Astrocyte of the spinal cord (primary cell): ENCODE data around the gene SLC7A7.
A peak's percentile ranks its signal among the peaks of the same experiment; 100 is the strongest.
"Not testable (repeated sequence)": the region's sequence is repeated elsewhere in the genome, so short reads cannot be mapped to it uniquely, and the experiment has no call there.

Experiments
- DNase-seq: peaks from one replicate; pipeline ENCODE4 v3.0.0; 2011; ENCODE audit warnings: low read depth, low spot score
- H3K4me3 ChIP-seq: 2 replicates; pipeline ENCODE4 v1.5.1; 2011; ENCODE audit warnings: low read depth, mild to moderate bottlenecking, low read length, moderate library complexity
- in situ Hi-C: cut with HindIII; loops from 2 replicates; pipeline ENCODE4 v1.10.0; 2017; ENCODE audit warnings: low sequenced_read_pairs
- TF ChIP-seq, protein P1 (sequence below): IDR thresholded peaks from 2 replicates; pipeline ENCODE4 v1.5.1; 2012; ENCODE audit warnings: low read depth, mild to moderate bottlenecking, low read length, inconsistent platforms

The SLC7A7 gene

DNA sequence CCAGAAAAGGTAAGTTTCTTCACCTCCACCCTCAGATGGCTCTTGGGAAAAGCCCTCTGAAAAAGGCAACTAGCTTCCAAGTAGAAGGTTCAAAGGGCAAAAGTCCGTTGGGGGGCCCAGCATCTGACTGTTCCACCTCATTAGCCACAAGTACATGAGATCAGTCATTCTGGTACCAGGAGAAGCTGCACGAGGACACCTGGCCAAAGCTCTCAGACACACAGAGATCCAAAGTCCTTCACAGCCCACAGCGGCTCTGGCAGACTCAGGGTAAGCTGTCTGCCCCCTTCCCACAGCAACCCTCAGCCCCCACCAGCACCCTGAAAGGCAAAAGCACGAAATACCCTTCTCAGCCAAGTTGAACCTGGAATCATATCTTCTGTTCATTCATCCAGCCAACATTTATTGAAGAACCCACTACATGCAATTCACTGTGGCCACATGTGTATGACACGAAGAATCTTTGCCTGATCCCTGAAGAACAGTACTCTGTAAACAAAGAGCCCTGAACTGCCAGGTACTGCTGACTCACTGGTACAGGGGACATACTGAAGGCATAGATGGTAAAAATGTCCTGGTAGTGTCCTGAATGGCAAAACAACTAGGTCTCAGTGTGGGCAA is 19.0 kb downstream of the SLC7A7 start:
- TF ChIP-seq, protein P1, sequence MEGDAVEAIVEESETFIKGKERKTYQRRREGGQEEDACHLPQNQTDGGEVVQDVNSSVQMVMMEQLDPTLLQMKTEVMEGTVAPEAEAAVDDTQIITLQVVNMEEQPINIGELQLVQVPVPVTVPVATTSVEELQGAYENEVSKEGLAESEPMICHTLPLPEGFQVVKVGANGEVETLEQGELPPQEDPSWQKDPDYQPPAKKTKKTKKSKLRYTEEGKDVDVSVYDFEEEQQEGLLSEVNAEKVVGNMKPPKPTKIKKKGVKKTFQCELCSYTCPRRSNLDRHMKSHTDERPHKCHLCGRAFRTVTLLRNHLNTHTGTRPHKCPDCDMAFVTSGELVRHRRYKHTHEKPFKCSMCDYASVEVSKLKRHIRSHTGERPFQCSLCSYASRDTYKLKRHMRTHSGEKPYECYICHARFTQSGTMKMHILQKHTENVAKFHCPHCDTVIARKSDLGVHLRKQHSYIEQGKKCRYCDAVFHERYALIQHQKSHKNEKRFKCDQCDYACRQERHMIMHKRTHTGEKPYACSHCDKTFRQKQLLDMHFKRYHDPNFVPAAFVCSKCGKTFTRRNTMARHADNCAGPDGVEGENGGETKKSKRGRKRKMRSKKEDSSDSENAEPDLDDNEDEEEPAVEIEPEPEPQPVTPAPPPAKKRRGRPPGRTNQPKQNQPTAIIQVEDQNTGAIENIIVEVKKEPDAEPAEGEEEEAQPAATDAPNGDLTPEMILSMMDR, result no peak
- H3K4me3 ChIP-seq, result no peak overlapping the region
- in situ Hi-C loops, result no loop called here
- DNase-seq, result no peak

DNA sequence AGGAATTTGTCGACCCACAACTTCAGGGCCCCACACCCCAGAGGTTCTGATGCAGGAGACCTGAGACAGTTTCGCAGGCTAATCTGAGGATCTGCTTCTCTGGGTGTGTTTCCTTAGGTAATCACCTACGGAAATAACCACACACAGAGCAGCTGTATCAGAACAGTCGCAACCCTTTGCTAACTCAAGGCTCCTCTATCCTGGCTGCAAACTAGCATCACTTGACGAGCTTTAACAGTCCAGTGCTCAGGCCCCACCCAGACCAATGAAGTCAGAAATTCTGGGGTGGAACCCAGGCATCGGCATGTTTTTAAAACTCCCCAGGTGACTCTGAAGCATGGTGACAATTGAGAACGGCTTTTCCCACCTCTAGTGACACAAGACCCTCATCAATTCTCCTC is 20.7 kb downstream of the SLC7A7 start:
- TF ChIP-seq, protein P1, result no peak
- no peak for DNase-seq
- in situ Hi-C loops, result no loop called here
- no peak overlapping the region for H3K4me3 ChIP-seq

DNA sequence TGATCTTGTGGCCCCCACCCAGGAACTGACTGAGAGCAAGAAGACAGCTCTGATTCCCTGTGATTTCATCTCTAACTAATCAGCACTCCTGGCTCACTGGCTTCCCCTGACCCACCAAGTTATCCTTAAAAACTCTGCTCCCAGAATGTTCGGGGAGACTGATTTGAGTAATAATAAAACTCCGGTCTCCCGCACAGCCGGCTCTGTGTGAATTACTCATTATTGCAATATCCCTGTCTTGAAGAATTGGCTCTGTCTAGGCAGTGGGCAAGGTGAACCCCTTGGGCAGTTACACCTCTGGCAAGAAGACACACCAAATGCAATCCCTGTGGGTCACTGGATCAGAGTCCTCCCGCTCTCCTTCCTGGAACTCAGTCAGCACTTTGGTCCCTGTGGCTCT is 21.3 kb downstream of the SLC7A7 start:
- DNase-seq, result no peak
- no peak overlapping the region for H3K4me3 ChIP-seq
- in situ Hi-C loops, result no loop called here
- TF ChIP-seq, protein P1, result no peak

DNA sequence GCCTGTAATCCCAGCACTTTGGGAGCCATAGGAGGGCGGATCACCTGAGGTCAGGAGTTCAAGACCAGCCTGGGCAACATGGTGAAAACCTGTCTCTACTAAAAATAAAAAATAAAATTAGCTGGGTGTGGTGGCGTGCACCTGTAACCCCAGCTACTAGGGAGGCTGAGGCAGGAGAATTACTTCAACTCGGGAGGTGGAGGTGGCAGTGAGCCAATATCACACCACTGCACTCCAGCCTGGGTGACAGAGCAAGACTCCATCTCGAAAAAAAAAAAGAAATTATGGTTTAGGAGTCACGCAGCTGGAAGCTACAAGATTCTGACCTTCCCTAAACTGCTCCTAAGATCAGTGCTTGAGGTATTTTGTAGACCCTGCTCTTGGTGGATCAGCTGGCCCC is 21.7 kb downstream of the SLC7A7 start:
- H3K4me3 ChIP-seq, in situ Hi-C loops, DNase-seq: not testable (repeated sequence)

DNA sequence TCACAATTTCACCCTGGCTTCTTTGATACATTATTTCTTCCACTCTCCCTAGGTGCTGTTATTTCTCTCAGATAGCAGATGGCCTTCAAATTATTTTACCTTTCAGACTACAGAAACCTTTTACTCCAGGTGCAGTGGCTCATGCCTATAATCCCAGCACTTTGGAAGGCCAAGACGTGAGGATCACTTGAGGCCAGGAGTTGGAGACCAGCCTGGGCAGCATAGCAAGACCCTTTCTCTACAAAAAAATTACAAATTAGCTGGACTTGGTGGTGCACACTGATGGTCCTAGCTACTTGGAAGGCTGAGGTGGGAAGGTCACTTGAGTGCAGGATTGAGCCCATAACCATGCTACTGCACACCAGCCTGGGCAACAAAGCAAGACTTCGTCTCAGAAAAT is 23.1 kb downstream of the SLC7A7 start:
- TF ChIP-seq, protein P1, result no peak
- no peak overlapping the region for H3K4me3 ChIP-seq
- in situ Hi-C loops, result no loop called here
- DNase-seq, result no peak

DNA sequence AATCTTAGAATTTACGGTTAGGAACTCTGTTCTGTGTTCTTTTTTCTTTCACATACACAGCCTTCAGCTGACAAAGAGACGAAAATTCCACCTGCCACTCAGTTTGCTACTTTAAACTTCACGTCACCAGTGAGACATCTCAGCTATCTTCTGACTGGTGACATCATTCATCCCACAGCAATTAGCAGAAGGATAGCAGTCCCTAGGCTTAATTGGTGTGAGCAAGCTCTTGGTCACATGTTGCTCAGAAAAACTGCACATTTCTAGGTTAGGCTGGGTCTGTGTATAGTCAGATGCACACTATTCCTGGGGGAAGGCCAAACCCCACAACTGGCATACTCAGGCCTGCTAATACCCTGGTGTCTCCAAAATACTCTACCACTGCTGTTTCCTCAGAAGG is 23.9 kb downstream of the SLC7A7 start:
- in situ Hi-C loops, result no loop called here
- TF ChIP-seq, protein P1, result no peak

DNA sequence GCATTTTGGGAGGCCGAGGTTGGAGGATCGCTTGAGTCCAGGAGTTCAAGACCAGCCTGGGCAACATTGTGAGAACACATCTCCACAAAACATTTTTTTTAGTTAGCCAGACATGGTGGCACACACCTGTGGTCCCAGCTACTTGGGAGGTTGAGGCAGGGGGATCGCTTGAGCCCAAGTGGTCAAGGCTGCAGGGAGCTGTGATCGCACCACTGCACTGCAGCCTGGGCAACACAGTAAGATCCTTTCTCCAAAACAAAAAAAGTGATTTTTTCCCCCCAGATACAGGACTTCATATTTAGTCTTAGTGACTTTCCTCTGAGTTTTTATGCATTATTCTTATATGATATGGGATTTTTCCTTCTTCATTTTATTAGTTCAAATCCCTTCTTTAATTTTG is 28.6 kb downstream of the SLC7A7 start:
- no peak overlapping the region for H3K4me3 ChIP-seq
- in situ Hi-C loops, result no loop called here
- DNase-seq, result no peak
- TF ChIP-seq, protein P1, result no peak

More for the DNA sequence above, 23.9 kb downstream of the SLC7A7 start:
- no peak overlapping the region for H3K4me3 ChIP-seq
- peak; percentile 32 for DNase-seq
